Astrocyte of the hippocampus (primary cell): ENCODE results near the gene SH3GL1.

Source experiments
- DNase-seq: peaks from one replicate; pipeline ENCODE4 v3.0.0; 2011; ENCODE audit warnings: low read depth, low spot score

The SH3GL1 gene

GRCh38 chr19:4319067-4319718 lies 81.2 kb downstream of the SH3GL1 start:
- DNase-seq, result no peak

- DNase-seq, result no peak
These were observed 81.9 kb downstream of the SH3GL1 start for GRCh38 chr19:4318460-4318859.

GRCh38 chr19:4316956-4317355 lies 83.4 kb downstream of the SH3GL1 start:
- DNase-seq, result no peak

- DNase-seq, result no peak
These were observed 86.4 kb downstream of the SH3GL1 start for GRCh38 chr19:4313847-4314490.
